GM12873 (cell line): ENCODE results near the gene SLC17A1.

Source experiments
- TF ChIP-seq, protein P1 (sequence below): IDR thresholded peaks from 2 replicates; pipeline ENCODE4 v1.5.1; 2012; ENCODE audit warnings: low read depth, mild to moderate bottlenecking, moderate library complexity, low read length, control low read depth; ENCODE audit not compliant: insufficient read depth; ENCODE audit errors: missing control alignments

The SLC17A1 gene

DNA sequence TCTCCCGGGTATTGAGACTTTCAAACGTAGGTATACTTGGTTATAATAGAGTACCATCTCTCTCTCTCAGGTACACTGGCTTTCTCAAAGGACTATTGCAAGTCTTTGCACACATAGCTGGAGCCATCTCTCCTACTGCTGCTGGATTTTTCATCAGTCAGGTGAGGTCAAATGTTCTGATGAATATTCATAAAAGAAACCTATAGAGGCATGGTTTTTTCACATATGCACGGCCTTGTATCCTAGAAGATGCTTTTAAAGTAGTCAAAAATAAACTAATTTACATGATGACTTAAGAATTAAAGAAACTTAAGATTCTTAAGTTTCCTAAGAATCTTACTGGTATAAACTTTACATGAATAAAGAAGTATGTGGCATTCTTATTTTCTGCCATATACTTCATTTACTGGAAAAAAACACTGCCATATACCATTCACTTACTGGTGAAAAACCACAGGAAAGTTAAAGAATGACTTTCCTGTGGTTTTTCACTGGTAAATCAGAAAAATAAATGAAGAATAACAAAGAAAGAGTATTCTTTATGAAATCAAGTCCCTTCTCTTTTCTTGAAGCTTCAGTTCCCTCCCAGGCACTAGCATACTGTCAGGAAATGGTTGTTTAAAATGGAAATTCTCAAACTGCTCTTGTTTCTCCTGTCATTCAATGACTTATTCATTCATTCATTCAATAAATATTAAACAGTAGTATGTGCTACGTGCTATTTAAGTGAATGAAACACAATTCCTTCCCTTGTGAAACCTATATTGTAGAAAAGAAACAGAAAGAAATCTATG lies 53.8 kb downstream of the SLC17A1 start:
- TF ChIP-seq, protein P1, sequence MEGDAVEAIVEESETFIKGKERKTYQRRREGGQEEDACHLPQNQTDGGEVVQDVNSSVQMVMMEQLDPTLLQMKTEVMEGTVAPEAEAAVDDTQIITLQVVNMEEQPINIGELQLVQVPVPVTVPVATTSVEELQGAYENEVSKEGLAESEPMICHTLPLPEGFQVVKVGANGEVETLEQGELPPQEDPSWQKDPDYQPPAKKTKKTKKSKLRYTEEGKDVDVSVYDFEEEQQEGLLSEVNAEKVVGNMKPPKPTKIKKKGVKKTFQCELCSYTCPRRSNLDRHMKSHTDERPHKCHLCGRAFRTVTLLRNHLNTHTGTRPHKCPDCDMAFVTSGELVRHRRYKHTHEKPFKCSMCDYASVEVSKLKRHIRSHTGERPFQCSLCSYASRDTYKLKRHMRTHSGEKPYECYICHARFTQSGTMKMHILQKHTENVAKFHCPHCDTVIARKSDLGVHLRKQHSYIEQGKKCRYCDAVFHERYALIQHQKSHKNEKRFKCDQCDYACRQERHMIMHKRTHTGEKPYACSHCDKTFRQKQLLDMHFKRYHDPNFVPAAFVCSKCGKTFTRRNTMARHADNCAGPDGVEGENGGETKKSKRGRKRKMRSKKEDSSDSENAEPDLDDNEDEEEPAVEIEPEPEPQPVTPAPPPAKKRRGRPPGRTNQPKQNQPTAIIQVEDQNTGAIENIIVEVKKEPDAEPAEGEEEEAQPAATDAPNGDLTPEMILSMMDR, result no peak

DNA sequence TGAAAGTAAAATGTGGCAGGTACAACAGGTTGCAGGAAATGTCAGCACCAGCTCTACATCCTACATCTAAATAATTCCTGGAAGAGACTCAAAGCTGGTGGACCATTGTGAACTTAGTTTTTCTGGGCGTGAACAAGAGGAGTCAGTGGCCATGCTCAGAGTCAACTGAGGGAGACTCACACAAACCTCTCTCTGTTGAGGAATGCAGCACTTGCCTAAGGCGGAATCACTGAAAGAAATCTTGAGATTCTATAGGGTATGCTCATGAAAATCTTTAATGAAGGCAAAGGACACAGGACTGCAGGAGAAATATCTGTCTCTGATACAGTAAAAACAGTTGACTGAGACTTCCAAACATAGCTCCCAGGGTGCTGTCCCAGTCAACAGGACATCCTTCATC lies 54.8 kb downstream of the SLC17A1 start:
- TF ChIP-seq, protein P1, result no peak

DNA sequence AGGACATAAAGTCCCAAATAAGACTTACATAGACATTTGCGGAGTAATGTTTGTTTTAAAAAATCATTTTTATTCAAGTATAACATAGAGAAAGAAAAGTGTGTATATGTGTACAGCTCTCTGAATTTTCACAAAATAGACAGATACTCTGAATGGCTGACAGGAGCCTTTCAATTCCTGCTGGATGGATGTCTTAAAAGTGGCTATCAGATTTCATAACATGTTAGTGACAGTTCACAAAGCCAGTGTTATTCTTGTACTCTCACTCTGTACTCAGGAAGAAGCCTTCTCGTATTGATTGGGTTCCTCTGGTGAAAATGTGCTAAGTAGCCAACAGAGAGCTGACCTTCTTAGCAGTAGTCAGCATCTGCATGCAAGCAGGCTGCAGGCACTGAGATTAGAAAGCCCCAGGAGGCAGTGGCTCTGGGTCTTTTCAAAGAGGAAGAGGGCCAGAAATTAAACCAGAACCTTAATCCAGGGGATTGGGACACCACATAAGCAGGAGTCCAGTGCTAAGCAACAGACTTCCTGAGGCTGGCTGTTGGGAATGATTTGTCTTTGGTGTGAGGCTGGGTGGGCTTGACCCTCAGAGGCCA lies 57.6 kb downstream of the SLC17A1 start:
- TF ChIP-seq, protein P1, result no peak

DNA sequence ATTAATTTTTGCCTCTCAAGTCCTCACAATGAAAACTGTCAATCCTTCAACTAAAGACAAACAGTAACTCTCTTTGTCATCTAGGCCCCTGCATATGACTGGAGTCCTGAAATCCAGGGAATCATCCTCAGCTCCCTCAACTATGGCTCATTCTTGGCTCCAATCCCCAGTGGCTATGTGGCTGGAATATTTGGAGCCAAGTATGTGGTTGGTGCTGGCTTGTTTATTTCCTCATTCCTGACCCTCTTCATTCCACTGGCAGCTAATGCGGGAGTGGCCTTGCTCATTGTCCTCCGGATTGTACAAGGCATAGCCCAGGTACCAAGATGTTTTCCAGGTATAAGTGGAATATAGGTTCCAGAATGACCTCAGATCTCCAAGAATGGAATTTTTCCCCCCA lies 61.9 kb downstream of the SLC17A1 start:
- TF ChIP-seq, protein P1, result no peak

DNA sequence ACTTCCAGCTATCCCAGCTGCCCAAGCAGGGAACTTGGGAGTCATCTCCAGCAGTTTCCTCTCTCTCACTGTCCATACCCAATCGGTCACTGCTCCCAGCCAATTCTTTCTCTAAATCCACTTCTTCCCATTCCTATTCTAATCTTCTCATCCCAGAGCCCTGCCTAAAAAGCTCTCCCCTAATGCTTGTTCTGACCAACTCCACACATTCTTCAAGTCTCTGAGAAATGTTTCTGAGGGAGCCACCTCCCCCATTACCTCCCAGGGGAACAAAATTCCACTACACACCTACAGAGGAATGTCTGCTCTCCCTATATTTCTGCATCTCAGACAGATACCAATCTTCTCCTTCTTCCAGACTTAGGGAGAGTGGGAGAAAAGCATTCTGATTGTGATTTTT lies 63.3 kb downstream of the SLC17A1 start:
- TF ChIP-seq, protein P1, result no peak

DNA sequence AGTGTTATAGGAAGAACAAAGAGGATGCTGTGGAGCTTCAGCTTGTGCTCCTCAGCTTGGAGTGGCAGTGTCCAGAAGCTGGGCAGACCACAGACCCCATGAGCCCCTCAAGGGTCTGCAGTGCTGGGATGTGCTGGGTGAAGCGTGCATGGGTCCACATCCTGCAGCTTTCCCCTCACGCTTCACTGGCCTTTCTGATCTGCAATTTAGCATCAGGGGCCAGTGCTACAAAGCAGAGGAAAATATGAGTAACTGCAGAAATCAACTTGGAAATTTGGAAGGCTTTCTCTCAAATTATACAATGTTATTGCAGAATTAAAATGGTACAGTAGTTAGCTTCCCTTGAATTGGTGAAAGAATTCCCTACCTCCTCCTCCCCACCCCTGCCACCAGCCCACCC lies 67.2 kb downstream of the SLC17A1 start:
- TF ChIP-seq, protein P1, result no peak

DNA sequence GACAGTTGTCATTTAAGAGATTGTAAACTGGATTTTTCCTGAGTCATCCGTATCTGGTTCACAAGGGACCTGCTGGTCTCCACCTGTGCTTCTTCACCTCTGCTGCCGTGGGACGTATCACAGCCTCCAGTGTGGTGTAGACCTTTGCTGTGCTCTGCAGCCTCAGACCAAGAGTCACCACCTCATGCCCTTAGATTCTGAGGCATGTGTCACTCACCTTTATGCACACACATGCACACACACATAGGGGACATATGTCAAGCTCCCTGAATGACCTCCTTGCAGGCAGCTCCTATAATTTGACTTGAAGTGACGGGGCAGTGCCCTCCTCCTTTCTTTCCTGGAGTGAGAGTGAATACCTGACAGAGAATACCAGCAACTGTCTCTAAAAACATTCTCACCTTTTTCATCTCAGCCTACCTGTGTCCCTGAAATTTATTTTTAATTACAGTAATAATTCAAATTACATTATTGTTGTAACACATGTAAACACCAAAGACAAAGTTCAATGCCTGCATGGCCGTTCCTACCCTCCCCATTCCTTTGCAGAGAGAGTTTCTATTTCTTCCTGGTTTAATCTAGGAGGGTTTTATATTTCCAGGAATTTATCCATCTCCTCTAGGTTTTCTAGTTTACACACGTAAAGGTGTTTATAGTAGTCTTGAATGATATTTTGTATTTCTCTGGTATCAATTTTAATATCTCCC lies 73.8 kb downstream of the SLC17A1 start:
- TF ChIP-seq, protein P1, result no peak
